ENCODE measurements around the gene PIH1D1. TPM values are rescaled to one million over a fixed set of nuclear protein-coding genes. Genes with fewer than 3 reads are reported as not detected.

PIH1D1 gene
- total and polyA plus RNA-seq, 2 of the 8 experiments (the other 6 are each of a cell fraction or from before 2014, with no cell fraction given): 146 to 195 TPM

DNA sequence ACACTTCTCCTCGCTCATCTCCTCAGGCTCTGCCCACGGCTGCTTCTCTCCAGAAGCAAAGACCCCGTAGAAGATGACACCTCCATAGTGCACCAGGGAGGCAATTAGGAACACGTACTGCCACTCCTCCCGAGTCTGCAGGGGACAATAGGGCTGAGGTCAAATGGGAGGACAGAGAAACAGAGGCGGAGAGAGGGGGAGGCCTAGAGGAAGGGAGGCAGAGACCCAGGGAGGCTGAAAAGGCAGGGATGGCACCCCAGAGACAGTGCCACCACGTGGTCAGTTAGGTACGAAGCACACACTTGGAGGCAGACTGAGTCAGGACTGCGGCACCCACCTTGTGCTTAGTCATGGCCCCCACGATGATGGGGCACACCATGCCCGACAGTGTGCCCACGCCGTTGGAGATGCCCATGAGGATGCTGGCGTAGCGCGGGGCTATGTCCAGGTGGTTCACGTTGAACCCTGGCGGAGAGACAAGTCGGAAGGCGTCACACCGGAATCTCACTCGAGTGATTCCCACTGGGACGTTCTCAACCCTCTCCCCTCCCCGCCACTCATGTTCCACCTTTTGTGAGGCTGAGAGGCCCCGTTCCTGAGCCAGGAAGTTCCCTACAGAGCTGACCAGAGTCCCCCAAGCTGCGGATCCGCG, 20.8 kb downstream of the PIH1D1 start (continued):
- no peak for TF ChIP-seq JUN (IDR thresholded peaks at IDR 0.05; ENCODE audit: low read depth, low read length)

Data from H1 (cell line).